ENCODE measurements around the gene PRDM16. TPM values are rescaled to one million over a fixed set of nuclear protein-coding genes. Genes with fewer than 3 reads are reported as not detected.

The PRDM16 gene
- total RNA-seq, 1 donor from 2014 or later: 0.43 TPM

GRCh38 chr1:3317456-3317855 is 248.5 kb downstream of the PRDM16 start:
- Histone ChIP-seq H3K27ac (ENCODE audit: low read depth, low read length) (no peak overlapping the region), H3K36me3 (ENCODE audit: insufficient read depth, low read length) (no peaks in the 10 kb centered on the region), H3K9ac (ENCODE audit: low read length) (no peak overlapping the region), H3K4me1 (ENCODE audit: insufficient read depth, low read length) (peaks cover 48% of the 10 kb centered on the region), H3K4me3 (ENCODE audit: insufficient read depth, low read depth, low read length) (no peak overlapping the region), H3K79me2 (ENCODE audit: insufficient read depth, low read length) (no peaks in the 10 kb centered on the region), H2AFZ (ENCODE audit: low read depth, low read length) (no peak overlapping the region), H4K20me1 (ENCODE audit: insufficient read depth, low read length) (peaks cover 14% of the 10 kb centered on the region), H3K9me3 (ENCODE audit: insufficient read depth, low read depth, low read length) (no peaks in the 10 kb centered on the region), H3K27me3 (ENCODE audit: insufficient read depth, low read length) (no peaks in the 10 kb centered on the region), H3K4me2 (ENCODE audit: low read length) (no peak overlapping the region)
- no peak for TF ChIP-seq EZH2 (IDR thresholded peaks at IDR 0.05; ENCODE audit: insufficient read depth, low read length)
- no peaks in the 10 kb centered on the region for H3K9me3 Mint-ChIP-seq (ENCODE audit: unreplicated experiment)
- H3K36me3 Mint-ChIP-seq (ENCODE audit: low read depth, unreplicated experiment): no peaks in the 10 kb centered on the region
- FAIRE-seq: no peak
- no peak overlapping the region for H3K27ac Mint-ChIP-seq (ENCODE audit: unreplicated experiment)
- no peak for DNase-seq (ENCODE audit: low read depth)
- H3K4me3 Mint-ChIP-seq (ENCODE audit: unreplicated experiment): no peak overlapping the region
- H3K4me1 Mint-ChIP-seq (ENCODE audit: low read depth, unreplicated experiment): peaks cover 42% of the 10 kb centered on the region
- H3K27me3 Mint-ChIP-seq (ENCODE audit: low read depth, unreplicated experiment): no peaks in the 10 kb centered on the region

- Mint-ChIP-seq H3K4me3 (ENCODE audit: unreplicated experiment) (no peak overlapping the region), H3K27me3 (ENCODE audit: low read depth, unreplicated experiment) (peaks cover 5% of the 10 kb centered on the region), H3K27ac (ENCODE audit: unreplicated experiment) (peak overlapping the region; percentile 92), H3K4me1 (ENCODE audit: low read depth, unreplicated experiment) (peaks cover 33% of the 10 kb centered on the region), H3K9me3 (ENCODE audit: unreplicated experiment) (no peaks in the 10 kb centered on the region), H3K36me3 (ENCODE audit: low read depth, unreplicated experiment) (no peaks in the 10 kb centered on the region)
- H3K36me3 ChIP-seq (ENCODE audit: insufficient read depth, low read length): no peaks in the 10 kb centered on the region
- no peak for TF ChIP-seq EZH2 (IDR thresholded peaks at IDR 0.05; ENCODE audit: insufficient read depth, low read length)
- TF ChIP-seq CTCF (IDR thresholded peaks at IDR 0.05; ENCODE audit: insufficient read depth, low read depth, low read length): no peak
- H2AFZ ChIP-seq (ENCODE audit: low read depth, low read length): no peak overlapping the region
- no peak overlapping the region for H3K4me2 ChIP-seq (ENCODE audit: low read length)
- H4K20me1 ChIP-seq (ENCODE audit: insufficient read depth, low read length): peaks cover 14% of the 10 kb centered on the region
- DNase-seq (ENCODE audit: low read depth) (no peak), FAIRE-seq (no peak)
- H3K9ac ChIP-seq (ENCODE audit: low read length): no peak overlapping the region
- no peak overlapping the region for H3K4me3 ChIP-seq (ENCODE audit: insufficient read depth, low read depth, low read length)
- H3K9me3 ChIP-seq (ENCODE audit: insufficient read depth, low read depth, low read length): no peaks in the 10 kb centered on the region
- no peak overlapping the region for H3K27ac ChIP-seq (ENCODE audit: low read depth, low read length)
- H3K27me3 ChIP-seq (ENCODE audit: insufficient read depth, low read length): no peaks in the 10 kb centered on the region
- no peaks in the 10 kb centered on the region for H3K79me2 ChIP-seq (ENCODE audit: insufficient read depth, low read length)
- H3K4me1 ChIP-seq (ENCODE audit: insufficient read depth, low read length): peaks cover 44% of the 10 kb centered on the region
Measured at GRCh38 chr1:3318329-3318728, 249.3 kb downstream of the PRDM16 start.

GRCh38 chr1:3319874-3320245 is 250.9 kb downstream of the PRDM16 start:
- H3K9me3 Mint-ChIP-seq (ENCODE audit: unreplicated experiment): peaks cover 2% of the 10 kb centered on the region
- H3K4me1 Mint-ChIP-seq (ENCODE audit: low read depth, unreplicated experiment): peaks cover 23% of the 10 kb centered on the region
- TF ChIP-seq EZH2 (IDR thresholded peaks at IDR 0.05; ENCODE audit: insufficient read depth, low read length): no peak
- TF ChIP-seq CTCF (IDR thresholded peaks at IDR 0.05; ENCODE audit: insufficient read depth, low read depth, low read length): peak; percentile 68
- Histone ChIP-seq H2AFZ (ENCODE audit: low read depth, low read length) (no peak overlapping the region), H3K36me3 (ENCODE audit: insufficient read depth, low read length) (no peaks in the 10 kb centered on the region), H4K20me1 (ENCODE audit: insufficient read depth, low read length) (peaks cover 14% of the 10 kb centered on the region), H3K79me2 (ENCODE audit: insufficient read depth, low read length) (no peaks in the 10 kb centered on the region), H3K27ac (ENCODE audit: low read depth, low read length) (no peak overlapping the region), H3K4me3 (ENCODE audit: insufficient read depth, low read depth, low read length) (no peak overlapping the region), H3K9me3 (ENCODE audit: insufficient read depth, low read depth, low read length) (no peaks in the 10 kb centered on the region), H3K4me2 (ENCODE audit: low read length) (no peak overlapping the region), H3K27me3 (ENCODE audit: insufficient read depth, low read length) (peaks cover 3% of the 10 kb centered on the region), H3K4me1 (ENCODE audit: insufficient read depth, low read length) (peaks cover 29% of the 10 kb centered on the region), H3K9ac (ENCODE audit: low read length) (no peak overlapping the region)
- FAIRE-seq (no peak), DNase-seq (ENCODE audit: low read depth) (peak; percentile 25)
- no peak overlapping the region for H3K4me3 Mint-ChIP-seq (ENCODE audit: unreplicated experiment)
- H3K27ac Mint-ChIP-seq (ENCODE audit: unreplicated experiment): peak overlapping the region; percentile 50
- peaks cover 9% of the 10 kb centered on the region for H3K27me3 Mint-ChIP-seq (ENCODE audit: low read depth, unreplicated experiment)
- H3K36me3 Mint-ChIP-seq (ENCODE audit: low read depth, unreplicated experiment): no peaks in the 10 kb centered on the region

All from astrocyte (in vitro differentiated cells and primary cell).